Ramos (cell line): ENCODE data around the gene B4GALT2.

ENCODE experiments used
- in situ Hi-C: fragments of 300-500 bp; cut with MboI; formaldehyde crosslinking; loops from one replicate; pipeline ENCODE4 v1.14.3; 2022; ENCODE audit warnings: low sequenced_read_pairs; ENCODE audit not compliant: unreplicated experiment

Gene B4GALT2

GRCh38 chr1:43978551-43979260 lies at the start of gene B4GALT2:
TSS of gene B4GALT2 (plus strand) at chr1:43979210. CDS start at chr1:43981161, 1,951 bp downstream.
- in situ Hi-C loops = no loop called here

GRCh38 chr1:43930168-43930948 lies 48.7 kb upstream of the B4GALT2 start:
- in situ Hi-C loops = loop anchor here (5.0 to 10.0 kb wide), 2 partner anchors 158 to 386 kb away; no protein-coding TSS in a partner anchor

- in situ Hi-C loops = loop anchor here (5.0 to 10.0 kb wide), 2 partner anchors 159 to 386 kb away; no protein-coding TSS in a partner anchor
These were observed 48.1 kb upstream of the B4GALT2 start for GRCh38 chr1:43930949-43931275.

- in situ Hi-C loops = loop anchor here (5.0 to 10.0 kb wide), 2 partner anchors 160 to 387 kb away; no protein-coding TSS in a partner anchor
These were observed 47.0 kb upstream of the B4GALT2 start for GRCh38 chr1:43931711-43932660.

- in situ Hi-C loops = loop anchor here (5.0 to 10.0 kb wide), 2 partner anchors 161 to 388 kb away; no protein-coding TSS in a partner anchor
These were observed 46.1 kb upstream of the B4GALT2 start for GRCh38 chr1:43932786-43933385.

- in situ Hi-C loops = loop anchor here (5.0 to 10.0 kb wide), 2 partner anchors 161 to 389 kb away; no protein-coding TSS in a partner anchor
These were observed 45.5 kb upstream of the B4GALT2 start, which contains the start of gene ARTN for GRCh38 chr1:43933386-43934100. TSS of gene ARTN (plus strand) at chr1:43933801. CDS start at chr1:43935657, 1,856 bp downstream.

- in situ Hi-C loops = loop anchor here (5.0 to 10.0 kb wide), 2 partner anchors 162 to 390 kb away; no protein-coding TSS in a partner anchor
These were observed 44.7 kb upstream of the B4GALT2 start for GRCh38 chr1:43934101-43934985.

- in situ Hi-C loops = loop anchor here (5.0 to 10.0 kb wide), 2 partner anchors 163 to 390 kb away; no protein-coding TSS in a partner anchor
These were observed 44.1 kb upstream of the B4GALT2 start for GRCh38 chr1:43934986-43935324.

GRCh38 chr1:43935711-43936427 lies 43.1 kb upstream of the B4GALT2 start:
- in situ Hi-C loops = loop anchor here (10.0 kb wide), 1 partner anchor 391 kb away; no protein-coding TSS in a partner anchor

- in situ Hi-C loops = loop anchor here (10.0 kb wide), 1 partner anchor 392 kb away; no protein-coding TSS in a partner anchor
These were observed 42.4 kb upstream of the B4GALT2 start for GRCh38 chr1:43936431-43937151.

- in situ Hi-C loops = loop anchor here (10.0 kb wide), 1 partner anchor 393 kb away; no protein-coding TSS in a partner anchor
These were observed 41.7 kb upstream of the B4GALT2 start for GRCh38 chr1:43937179-43937865.

GRCh38 chr1:43938383-43938782 lies 40.6 kb upstream of the B4GALT2 start:
- in situ Hi-C loops = loop anchor here (10.0 kb wide), 1 partner anchor 394 kb away; no protein-coding TSS in a partner anchor

- in situ Hi-C loops = loop anchor here (10.0 kb wide), 1 partner anchor 394 kb away; no protein-coding TSS in a partner anchor
These were observed 40.0 kb upstream of the B4GALT2 start for GRCh38 chr1:43938892-43939587.

GRCh38 chr1:43942411-43942810 lies 36.6 kb upstream of the B4GALT2 start:
- in situ Hi-C loops = no loop called here

- in situ Hi-C loops = no loop called here
These were observed 34.1 kb upstream of the B4GALT2 start for GRCh38 chr1:43944860-43945259.
